ENCODE results near the gene MARCHF10. TPM values are rescaled to one million over a fixed set of nuclear protein-coding genes. Genes with fewer than 3 reads are reported as not detected.

Gene MARCHF10
- total and polyA plus RNA-seq, 2 of the 13 experiments (the other 11 are each of a cell fraction or from before 2014, with no cell fraction given) = not detected

DNA sequence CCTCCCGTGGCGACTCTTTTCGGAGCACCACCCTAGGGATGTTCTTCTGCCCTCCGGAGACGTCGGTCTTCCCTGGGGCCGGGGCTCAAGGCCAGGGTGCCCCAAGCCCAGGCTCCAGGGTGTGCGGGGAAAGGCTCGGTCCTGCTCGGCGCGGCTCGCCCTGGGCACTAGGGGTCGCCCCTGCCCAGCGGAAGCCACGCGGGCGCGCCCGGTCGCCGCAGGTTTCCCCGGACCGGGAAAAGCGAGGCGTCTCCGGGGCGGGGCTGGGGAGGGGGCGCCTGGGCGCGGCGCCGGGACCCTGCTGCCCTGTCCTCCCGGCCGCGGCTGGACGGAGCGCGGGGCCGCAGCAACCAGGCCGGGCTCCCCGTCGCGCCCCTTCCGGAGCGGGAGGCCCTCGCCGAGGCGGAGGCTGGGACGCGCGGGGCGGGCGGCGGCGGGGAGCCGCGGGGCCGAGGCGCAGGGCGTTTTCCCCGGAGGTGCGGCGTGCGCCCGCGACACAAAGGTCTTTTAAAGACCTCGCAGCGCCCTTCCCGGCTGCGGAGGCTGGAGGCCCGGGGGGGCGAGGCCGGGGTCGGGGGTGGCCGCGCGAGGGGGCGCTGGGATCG, 104.2 kb downstream of the MARCHF10 start (continued):
- TF ChIP-seq, protein P1, sequence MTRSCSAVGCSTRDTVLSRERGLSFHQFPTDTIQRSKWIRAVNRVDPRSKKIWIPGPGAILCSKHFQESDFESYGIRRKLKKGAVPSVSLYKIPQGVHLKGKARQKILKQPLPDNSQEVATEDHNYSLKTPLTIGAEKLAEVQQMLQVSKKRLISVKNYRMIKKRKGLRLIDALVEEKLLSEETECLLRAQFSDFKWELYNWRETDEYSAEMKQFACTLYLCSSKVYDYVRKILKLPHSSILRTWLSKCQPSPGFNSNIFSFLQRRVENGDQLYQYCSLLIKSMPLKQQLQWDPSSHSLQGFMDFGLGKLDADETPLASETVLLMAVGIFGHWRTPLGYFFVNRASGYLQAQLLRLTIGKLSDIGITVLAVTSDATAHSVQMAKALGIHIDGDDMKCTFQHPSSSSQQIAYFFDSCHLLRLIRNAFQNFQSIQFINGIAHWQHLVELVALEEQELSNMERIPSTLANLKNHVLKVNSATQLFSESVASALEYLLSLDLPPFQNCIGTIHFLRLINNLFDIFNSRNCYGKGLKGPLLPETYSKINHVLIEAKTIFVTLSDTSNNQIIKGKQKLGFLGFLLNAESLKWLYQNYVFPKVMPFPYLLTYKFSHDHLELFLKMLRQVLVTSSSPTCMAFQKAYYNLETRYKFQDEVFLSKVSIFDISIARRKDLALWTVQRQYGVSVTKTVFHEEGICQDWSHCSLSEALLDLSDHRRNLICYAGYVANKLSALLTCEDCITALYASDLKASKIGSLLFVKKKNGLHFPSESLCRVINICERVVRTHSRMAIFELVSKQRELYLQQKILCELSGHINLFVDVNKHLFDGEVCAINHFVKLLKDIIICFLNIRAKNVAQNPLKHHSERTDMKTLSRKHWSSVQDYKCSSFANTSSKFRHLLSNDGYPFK (CRISPR knock-in tag; IDR thresholded peaks at IDR 0.05; ENCODE audit: borderline replicate concordance) = no peak
- no peak for TF ChIP-seq ZNF530 (CRISPR knock-in tag; IDR thresholded peaks at IDR 0.05; ENCODE audit: low read depth)
- TF ChIP-seq KDM1A (CRISPR knock-in tag; IDR thresholded peaks at IDR 0.05) = no peak
- TF ChIP-seq, protein P2, sequence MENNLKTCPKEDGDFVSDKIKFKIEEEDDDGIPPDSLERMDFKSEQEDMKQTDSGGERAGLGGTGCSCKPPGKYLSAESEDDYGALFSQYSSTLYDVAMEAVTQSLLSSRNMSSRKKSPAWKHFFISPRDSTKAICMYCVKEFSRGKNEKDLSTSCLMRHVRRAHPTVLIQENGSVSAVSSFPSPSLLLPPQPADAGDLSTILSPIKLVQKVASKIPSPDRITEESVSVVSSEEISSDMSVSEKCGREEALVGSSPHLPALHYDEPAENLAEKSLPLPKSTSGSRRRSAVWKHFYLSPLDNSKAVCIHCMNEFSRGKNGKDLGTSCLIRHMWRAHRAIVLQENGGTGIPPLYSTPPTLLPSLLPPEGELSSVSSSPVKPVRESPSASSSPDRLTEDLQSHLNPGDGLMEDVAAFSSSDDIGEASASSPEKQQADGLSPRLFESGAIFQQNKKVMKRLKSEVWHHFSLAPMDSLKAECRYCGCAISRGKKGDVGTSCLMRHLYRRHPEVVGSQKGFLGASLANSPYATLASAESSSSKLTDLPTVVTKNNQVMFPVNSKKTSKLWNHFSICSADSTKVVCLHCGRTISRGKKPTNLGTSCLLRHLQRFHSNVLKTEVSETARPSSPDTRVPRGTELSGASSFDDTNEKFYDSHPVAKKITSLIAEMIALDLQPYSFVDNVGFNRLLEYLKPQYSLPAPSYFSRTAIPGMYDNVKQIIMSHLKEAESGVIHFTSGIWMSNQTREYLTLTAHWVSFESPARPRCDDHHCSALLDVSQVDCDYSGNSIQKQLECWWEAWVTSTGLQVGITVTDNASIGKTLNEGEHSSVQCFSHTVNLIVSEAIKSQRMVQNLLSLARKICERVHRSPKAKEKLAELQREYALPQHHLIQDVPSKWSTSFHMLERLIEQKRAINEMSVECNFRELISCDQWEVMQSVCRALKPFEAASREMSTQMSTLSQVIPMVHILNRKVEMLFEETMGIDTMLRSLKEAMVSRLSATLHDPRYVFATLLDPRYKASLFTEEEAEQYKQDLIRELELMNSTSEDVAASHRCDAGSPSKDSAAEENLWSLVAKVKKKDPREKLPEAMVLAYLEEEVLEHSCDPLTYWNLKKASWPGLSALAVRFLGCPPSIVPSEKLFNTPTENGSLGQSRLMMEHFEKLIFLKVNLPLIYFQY (CRISPR knock-in tag; IDR thresholded peaks at IDR 0.05; ENCODE audit: borderline replicate concordance) = no peak
- TF ChIP-seq PRMT3 (CRISPR knock-in tag; IDR thresholded peaks at IDR 0.05; ENCODE audit: borderline replicate concordance, low read depth) = no peak
- peak; percentile 82 for TF ChIP-seq GABPB1 (CRISPR knock-in tag; IDR thresholded peaks at IDR 0.05)
- TF ChIP-seq HOXA9 (CRISPR knock-in tag; IDR thresholded peaks at IDR 0.05; ENCODE audit: borderline replicate concordance) = no peak
- peak; percentile 86 for TF ChIP-seq KDM2A (CRISPR knock-in tag; IDR thresholded peaks at IDR 0.05; ENCODE audit: borderline replicate concordance, low read depth)
- TF ChIP-seq ETV6 (CRISPR knock-in tag; conservative IDR thresholded peaks at IDR 0.05) = no peak
- TF ChIP-seq JARID2 (CRISPR knock-in tag; IDR thresholded peaks at IDR 0.05; ENCODE audit: insufficient replicate concordance) = no peak
- no peak for TF ChIP-seq BRCA1 (CRISPR knock-in tag; IDR thresholded peaks at IDR 0.05)
- TF ChIP-seq ZNF460 (CRISPR knock-in tag; IDR thresholded peaks at IDR 0.05; ENCODE audit: borderline replicate concordance) = no peak
- TF ChIP-seq ZFP37 (CRISPR knock-in tag; IDR thresholded peaks at IDR 0.05; ENCODE audit: borderline replicate concordance) = no peak
- TF ChIP-seq MZF1 (CRISPR knock-in tag; IDR thresholded peaks at IDR 0.05; ENCODE audit: borderline replicate concordance) = no peak
- TF ChIP-seq PCBP1 (IDR thresholded peaks at IDR 0.05; ENCODE audit: borderline replicate concordance, low read depth, low read length) = 0 out of 2 replicates have a peak, but pooled peaks have one; percentile 58
- no peak for TF ChIP-seq ZSCAN25 (CRISPR knock-in tag; IDR thresholded peaks at IDR 0.05)
- no peak for TF ChIP-seq TGIF2 (CRISPR knock-in tag; IDR thresholded peaks at IDR 0.05)
- no peak for TF ChIP-seq SP2 (CRISPR knock-in tag; IDR thresholded peaks at IDR 0.05)
- no peak for TF ChIP-seq ZNF558 (CRISPR knock-in tag; IDR thresholded peaks at IDR 0.05; ENCODE audit: borderline replicate concordance)
- peak; percentile 94 for TF ChIP-seq STAG1 (CRISPR knock-in tag; IDR thresholded peaks at IDR 0.05)
- 0 out of 2 replicates have a peak, but pooled peaks have one; percentile 28 for TF ChIP-seq GATAD1 (CRISPR knock-in tag; IDR thresholded peaks at IDR 0.05)
- TF ChIP-seq ZNF101 (CRISPR knock-in tag; IDR thresholded peaks at IDR 0.05; ENCODE audit: borderline replicate concordance, low read depth) = no peak
- no peak for TF ChIP-seq ZNF674 (CRISPR knock-in tag; IDR thresholded peaks at IDR 0.05; ENCODE audit: low read depth)
- TF ChIP-seq AHR (CRISPR knock-in tag; IDR thresholded peaks at IDR 0.05) = no peak
- no peak for TF ChIP-seq U2AF2 (IDR thresholded peaks at IDR 0.05; ENCODE audit: low read depth, low read length)
- TF ChIP-seq ZNF282 (IDR thresholded peaks at IDR 0.05; ENCODE audit: partially characterized antibody) = no peak
